ENCODE measurements around the gene TIPIN. TPM values are rescaled to one million over a fixed set of nuclear protein-coding genes. Genes with fewer than 3 reads are reported as not detected.

The TIPIN gene
- total RNA-seq, 4 donors from 2014 or later: 2.9 to 9.1 (median 4.3) TPM

GRCh38 chr15:66404122-66404521, 47.6 kb upstream of the TIPIN start:
- H3K9me3 ChIP-seq: no peaks in the 10 kb centered on the region
- H3K36me3 ChIP-seq: peaks cover 0 to 6% of the 10 kb centered on the region in 2 donors
- H3K27ac ChIP-seq: peak overlapping the region in 1 of 4 donors; percentile 9
- 78 to 93% methylated on average over 4 to 8 of the region's 8 CpGs for WGBS, 2 donors (ENCODE audit: low coverage in 1 of 2)
- no peak overlapping the region for H3K4me3 ChIP-seq
- no peak for TF ChIP-seq POLR2AphosphoS5 (IDR thresholded peaks at IDR 0.05)
- TF ChIP-seq, protein P1, sequence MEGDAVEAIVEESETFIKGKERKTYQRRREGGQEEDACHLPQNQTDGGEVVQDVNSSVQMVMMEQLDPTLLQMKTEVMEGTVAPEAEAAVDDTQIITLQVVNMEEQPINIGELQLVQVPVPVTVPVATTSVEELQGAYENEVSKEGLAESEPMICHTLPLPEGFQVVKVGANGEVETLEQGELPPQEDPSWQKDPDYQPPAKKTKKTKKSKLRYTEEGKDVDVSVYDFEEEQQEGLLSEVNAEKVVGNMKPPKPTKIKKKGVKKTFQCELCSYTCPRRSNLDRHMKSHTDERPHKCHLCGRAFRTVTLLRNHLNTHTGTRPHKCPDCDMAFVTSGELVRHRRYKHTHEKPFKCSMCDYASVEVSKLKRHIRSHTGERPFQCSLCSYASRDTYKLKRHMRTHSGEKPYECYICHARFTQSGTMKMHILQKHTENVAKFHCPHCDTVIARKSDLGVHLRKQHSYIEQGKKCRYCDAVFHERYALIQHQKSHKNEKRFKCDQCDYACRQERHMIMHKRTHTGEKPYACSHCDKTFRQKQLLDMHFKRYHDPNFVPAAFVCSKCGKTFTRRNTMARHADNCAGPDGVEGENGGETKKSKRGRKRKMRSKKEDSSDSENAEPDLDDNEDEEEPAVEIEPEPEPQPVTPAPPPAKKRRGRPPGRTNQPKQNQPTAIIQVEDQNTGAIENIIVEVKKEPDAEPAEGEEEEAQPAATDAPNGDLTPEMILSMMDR (IDR thresholded peaks at IDR 0.05): no peak
- TF ChIP-seq EP300 (IDR thresholded peaks at IDR 0.05): no peak
- no peak for TF ChIP-seq POLR2A (IDR thresholded peaks at IDR 0.05)
- H3K4me1 ChIP-seq: peaks cover 3 to 47% (median 3%) of the 10 kb centered on the region in 3 donors
- no peak for ATAC-seq
- no peaks in the 10 kb centered on the region for H3K27me3 ChIP-seq

DNA sequence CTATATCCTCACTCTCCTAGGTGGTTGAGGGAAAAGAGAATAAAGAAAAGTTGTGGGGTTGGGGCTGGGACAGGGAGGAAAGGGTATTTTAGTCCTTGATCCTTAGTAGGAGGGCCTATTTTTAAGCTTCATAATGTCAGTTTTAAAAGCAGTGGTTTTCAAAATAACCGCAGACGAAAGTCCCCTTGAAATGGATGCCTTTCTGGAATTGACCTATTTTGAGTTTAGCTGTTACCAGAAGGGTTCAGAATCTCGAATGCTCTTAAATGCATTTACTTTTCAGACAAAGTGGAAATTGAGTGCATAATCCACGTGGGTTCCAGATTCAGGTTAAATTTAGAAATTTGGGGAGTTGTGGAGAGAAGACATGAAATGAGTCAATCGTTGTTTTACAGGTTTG, 46.8 kb upstream of the TIPIN start:
- ATAC-seq: no peak
- 79 to 86% methylated on average over 5 of the region's 5 CpGs for WGBS, 2 donors (ENCODE audit: low coverage in 1 of 2)
- H3K27me3 ChIP-seq: no peaks in the 10 kb centered on the region
- TF ChIP-seq, protein P1 (IDR thresholded peaks at IDR 0.05): no peak
- no peak for TF ChIP-seq POLR2A (IDR thresholded peaks at IDR 0.05)
- TF ChIP-seq EP300 (IDR thresholded peaks at IDR 0.05): no peak
- no peak for TF ChIP-seq POLR2AphosphoS5 (IDR thresholded peaks at IDR 0.05)
- H3K36me3 ChIP-seq: peaks cover 0 to 6% of the 10 kb centered on the region in 2 donors
- H3K4me3 ChIP-seq: no peak overlapping the region
- H3K9me3 ChIP-seq: no peaks in the 10 kb centered on the region
- H3K4me1 ChIP-seq: peaks cover 3 to 39% (median 3%) of the 10 kb centered on the region in 3 donors
- H3K27ac ChIP-seq: no peak overlapping the region

DNA sequence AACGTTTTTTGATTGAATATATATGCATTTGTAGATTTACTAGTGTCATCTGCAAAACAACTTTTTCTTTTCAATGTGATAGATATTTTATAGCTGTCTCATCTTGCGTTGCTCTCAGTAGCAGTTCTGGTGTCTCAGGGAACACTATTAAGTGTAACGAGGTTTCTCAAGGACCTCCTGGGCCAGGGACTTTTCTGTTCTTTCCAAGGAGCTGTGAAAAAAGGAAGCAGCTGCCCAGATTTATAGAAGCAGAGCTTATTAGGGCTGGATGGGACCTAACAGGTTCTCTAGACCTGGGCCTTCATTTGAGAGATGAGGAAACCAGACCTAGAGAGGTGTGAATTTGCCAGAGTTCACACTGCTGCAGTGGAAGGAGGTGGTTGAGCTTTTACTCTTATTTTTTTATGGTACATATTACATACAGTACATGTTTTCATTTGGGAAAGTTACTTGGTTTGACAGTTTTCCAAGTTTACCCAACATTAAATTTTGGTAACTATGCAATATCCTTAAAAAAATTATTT, 46.3 kb upstream of the TIPIN start:
- Histone ChIP-seq H3K4me1 (peaks cover 3 to 38% (median 3%) of the 10 kb centered on the region in 3 donors), H3K9me3 (no peaks in the 10 kb centered on the region), H3K36me3 (peaks cover 0 to 6% of the 10 kb centered on the region in 2 donors), H3K4me3 (no peak overlapping the region), H3K27me3 (no peaks in the 10 kb centered on the region), H3K27ac (no peak overlapping the region)
- no peak for ATAC-seq
- 80 to 100% methylated on average over 3 of the region's 3 CpGs for WGBS, 2 donors (ENCODE audit: low coverage in 1 of 2)
- TF ChIP-seq POLR2A (IDR thresholded peaks at IDR 0.05): no peak
- TF ChIP-seq EP300 (IDR thresholded peaks at IDR 0.05): no peak
- TF ChIP-seq, protein P1 (IDR thresholded peaks at IDR 0.05): no peak
- no peak for TF ChIP-seq POLR2AphosphoS5 (IDR thresholded peaks at IDR 0.05)

DNA sequence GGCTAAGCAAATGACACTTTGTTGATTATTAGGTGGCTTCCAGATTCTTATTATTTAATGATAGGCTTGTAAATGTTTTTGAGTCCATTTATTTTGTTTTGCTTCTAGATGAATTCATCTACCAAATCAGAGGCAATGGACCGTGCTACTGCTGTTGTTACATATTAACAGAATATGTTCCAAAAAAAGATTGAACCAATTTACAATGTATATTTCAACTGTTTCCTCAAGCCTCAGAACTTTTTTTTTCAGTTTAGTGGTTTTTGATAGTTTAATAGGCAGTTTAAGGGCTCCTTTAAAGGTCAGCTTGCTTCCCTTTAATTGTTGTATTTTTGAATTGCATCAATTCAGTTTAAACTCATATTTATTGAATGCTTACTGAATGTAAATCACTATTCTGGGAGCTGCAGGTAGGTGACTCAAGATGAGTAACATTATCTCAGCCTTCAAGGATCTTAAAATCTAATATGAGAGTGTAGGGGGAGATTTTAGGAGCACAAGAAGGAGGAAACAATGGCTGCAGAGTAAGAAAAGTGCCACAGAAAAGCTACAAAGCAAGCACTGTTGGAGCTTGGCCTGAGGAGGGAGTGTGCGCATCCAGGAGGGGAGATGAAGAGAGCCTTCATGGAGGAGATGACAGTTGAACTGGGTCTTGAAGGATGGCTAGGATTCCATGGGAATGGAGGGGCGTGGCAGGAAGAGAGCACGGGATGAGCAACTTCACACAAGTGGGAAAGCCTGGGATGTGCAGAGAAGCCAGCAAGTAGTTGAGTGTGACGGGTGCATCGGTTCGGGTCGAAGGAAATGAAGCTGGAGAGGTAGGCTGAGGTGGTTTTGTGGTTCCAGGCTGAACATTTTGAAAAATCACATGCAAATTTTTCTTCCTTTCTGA, 44.9 kb upstream of the TIPIN start:
- ATAC-seq: no peak
- no peak for TF ChIP-seq POLR2A (IDR thresholded peaks at IDR 0.05)
- no peak for TF ChIP-seq EP300 (IDR thresholded peaks at IDR 0.05)
- TF ChIP-seq POLR2AphosphoS5 (IDR thresholded peaks at IDR 0.05): no peak
- TF ChIP-seq, protein P1 (IDR thresholded peaks at IDR 0.05): no peak
- H3K4me3 ChIP-seq: no peak overlapping the region
- H3K36me3 ChIP-seq: peaks cover 0 to 9% of the 10 kb centered on the region in 2 donors
- peaks cover 3 to 34% (median 3%) of the 10 kb centered on the region in 3 donors for H3K4me1 ChIP-seq
- no peak overlapping the region for H3K27ac ChIP-seq
- no peaks in the 10 kb centered on the region for H3K27me3 ChIP-seq
- 80 to 91% methylated on average over 7 to 8 of the region's 8 CpGs for WGBS, 2 donors (ENCODE audit: low coverage in 1 of 2)
- no peaks in the 10 kb centered on the region for H3K9me3 ChIP-seq

Measured in gastroesophageal sphincter (tissue), 4 donors.